ENCODE data around the gene TM4SF18. TPM values are rescaled to one million over a fixed set of nuclear protein-coding genes. Genes with fewer than 3 reads are reported as not detected.
A peak's percentile ranks its signal among the peaks of the same experiment; 100 is the strongest.
"Not testable (repeated sequence)": the region's sequence is repeated elsewhere in the genome, so short reads cannot be mapped to it uniquely, and the experiment has no call there.

TM4SF18 gene
- total RNA-seq, 1 donor from 2014 or later, result 5.6 TPM

DNA sequence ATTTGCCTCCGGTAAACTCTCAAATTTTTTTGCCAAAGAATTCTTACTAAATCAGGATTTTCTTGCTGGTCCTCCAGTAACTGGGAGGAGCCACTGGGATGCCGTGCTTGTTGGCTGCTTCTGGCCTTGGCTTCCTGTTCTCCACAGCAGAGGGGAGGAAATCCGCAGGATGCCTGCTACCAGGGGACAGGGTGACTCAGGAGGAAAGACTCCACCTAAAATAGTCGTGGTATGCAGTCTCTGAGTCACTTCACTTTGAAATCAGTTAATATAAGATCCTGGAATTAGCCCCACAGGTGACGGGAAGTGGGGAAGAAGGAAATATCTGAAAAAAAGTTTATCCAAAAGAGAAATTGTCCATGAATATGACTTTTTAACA, 6.5 kb upstream of the TM4SF18 start:
- TF ChIP-seq EZH2 (IDR thresholded peaks at IDR 0.05; ENCODE audit: insufficient read depth, low read length), result no peak
- TF ChIP-seq, protein P1, sequence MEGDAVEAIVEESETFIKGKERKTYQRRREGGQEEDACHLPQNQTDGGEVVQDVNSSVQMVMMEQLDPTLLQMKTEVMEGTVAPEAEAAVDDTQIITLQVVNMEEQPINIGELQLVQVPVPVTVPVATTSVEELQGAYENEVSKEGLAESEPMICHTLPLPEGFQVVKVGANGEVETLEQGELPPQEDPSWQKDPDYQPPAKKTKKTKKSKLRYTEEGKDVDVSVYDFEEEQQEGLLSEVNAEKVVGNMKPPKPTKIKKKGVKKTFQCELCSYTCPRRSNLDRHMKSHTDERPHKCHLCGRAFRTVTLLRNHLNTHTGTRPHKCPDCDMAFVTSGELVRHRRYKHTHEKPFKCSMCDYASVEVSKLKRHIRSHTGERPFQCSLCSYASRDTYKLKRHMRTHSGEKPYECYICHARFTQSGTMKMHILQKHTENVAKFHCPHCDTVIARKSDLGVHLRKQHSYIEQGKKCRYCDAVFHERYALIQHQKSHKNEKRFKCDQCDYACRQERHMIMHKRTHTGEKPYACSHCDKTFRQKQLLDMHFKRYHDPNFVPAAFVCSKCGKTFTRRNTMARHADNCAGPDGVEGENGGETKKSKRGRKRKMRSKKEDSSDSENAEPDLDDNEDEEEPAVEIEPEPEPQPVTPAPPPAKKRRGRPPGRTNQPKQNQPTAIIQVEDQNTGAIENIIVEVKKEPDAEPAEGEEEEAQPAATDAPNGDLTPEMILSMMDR (IDR thresholded peaks at IDR 0.05; ENCODE audit: insufficient read depth, low read depth, low read length), result no peak
- Mint-ChIP-seq H3K27me3 (ENCODE audit: low read depth, unreplicated experiment) (no peaks in the 10 kb centered on the region), H3K4me3 (ENCODE audit: unreplicated experiment) (no peak overlapping the region), H3K27ac (ENCODE audit: unreplicated experiment) (peak overlapping the region; percentile 93), H3K36me3 (ENCODE audit: low read depth, unreplicated experiment) (no peaks in the 10 kb centered on the region), H3K9me3 (ENCODE audit: unreplicated experiment) (no peaks in the 10 kb centered on the region), H3K4me1 (ENCODE audit: low read depth, unreplicated experiment) (peaks cover 29% of the 10 kb centered on the region)
- peaks cover 37% of the 10 kb centered on the region for H3K4me1 ChIP-seq (ENCODE audit: insufficient read depth, low read length)
- H2AFZ ChIP-seq (ENCODE audit: low read depth, low read length), result no peak overlapping the region
- no peaks in the 10 kb centered on the region for H3K79me2 ChIP-seq (ENCODE audit: insufficient read depth, low read length)
- H3K9me3 ChIP-seq (ENCODE audit: insufficient read depth, low read depth, low read length), result no peaks in the 10 kb centered on the region
- peak overlapping the region; percentile 73 for H3K9ac ChIP-seq (ENCODE audit: low read length)
- H3K4me2 ChIP-seq (ENCODE audit: low read length), result peak overlapping the region; percentile 81
- peak overlapping the region; percentile 19 for H3K4me3 ChIP-seq (ENCODE audit: insufficient read depth, low read depth, low read length)
- no peaks in the 10 kb centered on the region for H3K36me3 ChIP-seq (ENCODE audit: insufficient read depth, low read length)
- FAIRE-seq (peak; percentile 99), DNase-seq (ENCODE audit: low read depth) (peak; percentile 99)
- peak overlapping the region; percentile 91 for H3K27ac ChIP-seq (ENCODE audit: low read depth, low read length)
- H4K20me1 ChIP-seq (ENCODE audit: insufficient read depth, low read length), result no peaks in the 10 kb centered on the region
- no peaks in the 10 kb centered on the region for H3K27me3 ChIP-seq (ENCODE audit: insufficient read depth, low read length)

DNA sequence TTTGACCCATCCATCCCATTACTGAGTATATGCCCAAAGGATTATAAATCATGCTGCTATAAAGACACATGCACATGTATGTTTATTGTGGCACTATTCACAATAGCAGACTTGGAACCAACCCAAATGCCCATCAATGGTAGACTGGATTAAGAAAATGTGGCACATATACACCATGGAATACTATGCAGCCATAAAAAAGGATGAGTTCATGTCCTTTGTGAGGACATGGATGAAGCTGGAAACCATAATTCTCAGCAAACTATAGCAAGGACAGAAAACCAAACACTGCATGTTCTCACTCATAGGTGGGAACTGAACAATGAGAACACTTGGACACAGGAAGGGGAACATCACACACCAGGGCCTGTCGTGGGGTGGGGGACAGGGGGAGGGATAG, 4.0 kb upstream of the TM4SF18 start:
- not testable (repeated sequence) for H2AFZ ChIP-seq (ENCODE audit: low read depth, low read length); H3K79me2 ChIP-seq (ENCODE audit: insufficient read depth, low read length); H3K27me3 Mint-ChIP-seq (ENCODE audit: low read depth, unreplicated experiment); H3K4me2 ChIP-seq (ENCODE audit: low read length); H3K36me3 ChIP-seq (ENCODE audit: insufficient read depth, low read length); H3K27ac ChIP-seq (ENCODE audit: low read depth, low read length); H3K27ac Mint-ChIP-seq (ENCODE audit: unreplicated experiment); H3K4me3 Mint-ChIP-seq (ENCODE audit: unreplicated experiment); FAIRE-seq; H3K9me3 Mint-ChIP-seq (ENCODE audit: unreplicated experiment); H3K36me3 Mint-ChIP-seq (ENCODE audit: low read depth, unreplicated experiment); H3K27me3 ChIP-seq (ENCODE audit: insufficient read depth, low read length); DNase-seq (ENCODE audit: low read depth); H3K9ac ChIP-seq (ENCODE audit: low read length); H3K4me3 ChIP-seq (ENCODE audit: insufficient read depth, low read depth, low read length); H3K9me3 ChIP-seq (ENCODE audit: insufficient read depth, low read depth, low read length); H4K20me1 ChIP-seq (ENCODE audit: insufficient read depth, low read length)
- H3K4me1 ChIP-seq (ENCODE audit: insufficient read depth, low read length), result peaks cover 41% of the 10 kb centered on the region
- peaks cover 32% of the 10 kb centered on the region for H3K4me1 Mint-ChIP-seq (ENCODE audit: low read depth, unreplicated experiment)

DNA sequence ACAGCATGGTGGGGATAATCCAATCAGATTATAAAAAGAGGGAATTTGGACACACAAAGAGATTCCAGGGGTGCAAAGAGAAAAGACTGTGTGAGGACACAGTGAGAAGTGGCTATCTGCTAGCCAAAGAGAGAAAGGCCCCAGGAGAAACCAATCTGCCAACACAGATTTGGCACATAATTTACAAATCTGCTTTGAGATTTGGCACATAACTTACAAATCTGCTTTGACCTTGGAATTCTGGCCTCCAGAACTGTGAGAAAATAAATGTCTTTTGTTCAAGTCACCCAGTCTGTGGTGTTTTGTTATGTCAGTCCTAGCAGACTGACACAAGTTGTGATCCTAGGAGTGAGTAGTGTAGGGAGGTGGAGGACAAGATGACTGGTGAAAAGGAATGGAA, 3.5 kb upstream of the TM4SF18 start:
- H3K79me2 ChIP-seq (ENCODE audit: insufficient read depth, low read length), result no peaks in the 10 kb centered on the region
- H3K27ac Mint-ChIP-seq (ENCODE audit: unreplicated experiment), result no peak overlapping the region
- TF ChIP-seq, protein P1 (IDR thresholded peaks at IDR 0.05; ENCODE audit: insufficient read depth, low read depth, low read length), result no peak
- no peak for TF ChIP-seq EZH2 (IDR thresholded peaks at IDR 0.05; ENCODE audit: insufficient read depth, low read length)
- H3K9ac ChIP-seq (ENCODE audit: low read length), result no peak overlapping the region
- no peaks in the 10 kb centered on the region for H3K27me3 ChIP-seq (ENCODE audit: insufficient read depth, low read length)
- no peaks in the 10 kb centered on the region for H3K9me3 Mint-ChIP-seq (ENCODE audit: unreplicated experiment)
- H2AFZ ChIP-seq (ENCODE audit: low read depth, low read length), result no peak overlapping the region
- no peak overlapping the region for H3K4me3 Mint-ChIP-seq (ENCODE audit: unreplicated experiment)
- H3K4me3 ChIP-seq (ENCODE audit: insufficient read depth, low read depth, low read length), result no peak overlapping the region
- no peak for DNase-seq (ENCODE audit: low read depth)
- H3K4me1 Mint-ChIP-seq (ENCODE audit: low read depth, unreplicated experiment), result peaks cover 32% of the 10 kb centered on the region
- H3K4me1 ChIP-seq (ENCODE audit: insufficient read depth, low read length), result peaks cover 39% of the 10 kb centered on the region
- H3K36me3 ChIP-seq (ENCODE audit: insufficient read depth, low read length), result no peaks in the 10 kb centered on the region
- no peak overlapping the region for H3K27ac ChIP-seq (ENCODE audit: low read depth, low read length)
- no peaks in the 10 kb centered on the region for H3K36me3 Mint-ChIP-seq (ENCODE audit: low read depth, unreplicated experiment)
- no peaks in the 10 kb centered on the region for H4K20me1 ChIP-seq (ENCODE audit: insufficient read depth, low read length)
- no peaks in the 10 kb centered on the region for H3K27me3 Mint-ChIP-seq (ENCODE audit: low read depth, unreplicated experiment)
- H3K4me2 ChIP-seq (ENCODE audit: low read length), result no peak overlapping the region
- no peak for FAIRE-seq
- no peaks in the 10 kb centered on the region for H3K9me3 ChIP-seq (ENCODE audit: insufficient read depth, low read depth, low read length)
